ENCODE data around the gene SORCS2. TPM values are rescaled to one million over a fixed set of nuclear protein-coding genes. Genes with fewer than 3 reads are reported as not detected.

The SORCS2 gene
- polyA plus RNA-seq, 1 donor (not counting 4 experiments of a cell fraction or from before 2014, with no cell fraction given) = 0.09 TPM

DNA sequence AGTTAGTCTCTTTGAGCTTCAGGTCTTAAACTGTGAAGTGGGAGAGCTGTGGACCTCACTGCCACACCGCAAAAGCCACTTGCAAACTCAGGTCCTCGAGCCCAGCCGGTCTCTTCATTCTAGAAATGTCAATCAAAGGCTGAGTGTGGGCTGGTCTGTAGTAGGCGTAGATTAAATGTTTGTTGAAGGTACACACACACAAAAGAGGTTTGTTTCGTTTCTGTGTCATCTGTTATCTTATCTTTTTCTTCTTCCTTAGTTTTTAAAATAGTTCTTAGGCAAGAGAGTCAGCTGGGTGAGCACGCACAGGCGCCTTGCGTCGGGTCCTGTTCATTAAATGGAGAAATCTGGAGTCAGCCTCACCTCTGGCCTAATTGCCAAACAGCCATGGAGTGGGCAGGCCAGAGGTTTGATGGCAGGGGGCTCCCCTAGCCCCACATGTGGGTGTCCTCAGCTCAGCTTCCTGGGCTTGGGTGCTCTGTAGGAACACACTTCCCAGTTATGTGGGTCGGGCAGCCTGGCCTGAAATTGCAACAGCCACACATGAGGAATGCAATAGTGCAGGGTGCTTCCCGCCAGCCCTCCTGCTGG lies 243.2 kb downstream of the SORCS2 start:
- Histone ChIP-seq H3K9me3 (ENCODE audit: control insufficient read depth, low read depth, low read length) (no peaks in the 10 kb centered on the region), H3K9me1 (ENCODE audit: control insufficient read depth, extremely low read depth, insufficient read depth, low read length) (no peaks in the 10 kb centered on the region), H3K27me3 (ENCODE audit: control insufficient read depth, extremely low read depth, insufficient read depth, low read length) (peaks cover 9% of the 10 kb centered on the region), H3K4me3 (ENCODE audit: control insufficient read depth in 2 of 3, extremely low read depth in 1 of 3, insufficient read depth in 2 of 3, low read depth in 1 of 3, low read length in 3 of 3) (no peak overlapping the region), H3K4me2 (ENCODE audit: control insufficient read depth, extremely low read depth, insufficient read depth, low read depth, low read length) (no peak overlapping the region), H4K20me1 (ENCODE audit: control insufficient read depth, extremely low read depth, insufficient read depth, low read length) (no peaks in the 10 kb centered on the region), H3K4me1 (ENCODE audit: control insufficient read depth, extremely low read depth, insufficient read depth, low read length) (peaks cover 9% of the 10 kb centered on the region), H3K27ac (ENCODE audit: control insufficient read depth, insufficient read depth, low read length) (no peak overlapping the region), H3K79me2 (ENCODE audit: control insufficient read depth, insufficient read depth, low read length) (no peaks in the 10 kb centered on the region), H3K36me3 (ENCODE audit: control insufficient read depth in 2 of 2, extremely low read depth in 1 of 2, insufficient read depth in 2 of 2, low read length in 2 of 2) (no peaks in the 10 kb centered on the region), H2AFZ (ENCODE audit: control insufficient read depth, low read length) (no peak overlapping the region), H3K9ac (ENCODE audit: control insufficient read depth, extremely low read depth, insufficient read depth, low read length) (no peak overlapping the region)
- DNase-seq (ENCODE audit: low read depth, low spot score) (no peak), FAIRE-seq (no peak)
- no peak for TF ChIP-seq EZH2 (IDR thresholded peaks at IDR 0.05; ENCODE audit: low read length)
- no peak for TF ChIP-seq CTCF (optimal IDR thresholded peaks at IDR 0.05 in 1 of 3, IDR thresholded peaks at IDR 0.05 in 1 of 3, conservative IDR thresholded peaks at IDR 0.05 in 1 of 3; ENCODE audit: extremely low read depth in 1 of 3, insufficient read depth in 2 of 3, low read length in 3 of 3)
- dilution Hi-C loops (cut with MboI; ENCODE audit: extremely low pct_ligation_motif_present, low sequenced_read_pairs) = no loop called here

DNA sequence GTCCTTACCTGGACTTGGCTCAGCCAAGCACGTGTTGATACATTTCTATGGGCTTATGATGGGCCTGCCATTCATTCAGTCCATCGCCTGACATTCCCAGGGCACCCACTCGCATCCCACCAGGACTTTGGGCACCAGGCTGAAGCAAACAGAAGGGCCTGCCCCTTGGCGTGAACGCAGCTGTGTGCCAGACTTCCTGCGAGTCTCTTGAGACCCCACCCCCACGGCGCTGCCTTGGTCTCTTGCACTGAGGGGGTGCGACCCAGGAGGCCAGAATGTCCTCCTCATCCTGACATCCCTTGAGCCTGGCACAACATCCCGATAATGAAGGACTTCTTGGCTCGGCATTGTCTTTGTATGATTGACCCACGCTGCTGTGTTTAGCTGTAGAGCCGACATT lies 243.9 kb downstream of the SORCS2 start:
- Histone ChIP-seq H3K4me1 (ENCODE audit: control insufficient read depth, extremely low read depth, insufficient read depth, low read length) (peaks cover 7% of the 10 kb centered on the region), H3K27me3 (ENCODE audit: control insufficient read depth, extremely low read depth, insufficient read depth, low read length) (peaks cover 9% of the 10 kb centered on the region), H3K4me2 (ENCODE audit: control insufficient read depth, extremely low read depth, insufficient read depth, low read depth, low read length) (no peak overlapping the region), H2AFZ (ENCODE audit: control insufficient read depth, low read length) (no peak overlapping the region), H3K9me3 (ENCODE audit: control insufficient read depth, low read depth, low read length) (no peaks in the 10 kb centered on the region), H3K27ac (ENCODE audit: control insufficient read depth, insufficient read depth, low read length) (no peak overlapping the region), H3K4me3 (ENCODE audit: control insufficient read depth in 2 of 3, extremely low read depth in 1 of 3, insufficient read depth in 2 of 3, low read depth in 1 of 3, low read length in 3 of 3) (no peak overlapping the region), H3K36me3 (ENCODE audit: control insufficient read depth in 2 of 2, extremely low read depth in 1 of 2, insufficient read depth in 2 of 2, low read length in 2 of 2) (no peaks in the 10 kb centered on the region), H3K9ac (ENCODE audit: control insufficient read depth, extremely low read depth, insufficient read depth, low read length) (no peak overlapping the region), H3K9me1 (ENCODE audit: control insufficient read depth, extremely low read depth, insufficient read depth, low read length) (no peaks in the 10 kb centered on the region), H4K20me1 (ENCODE audit: control insufficient read depth, extremely low read depth, insufficient read depth, low read length) (no peaks in the 10 kb centered on the region), H3K79me2 (ENCODE audit: control insufficient read depth, insufficient read depth, low read length) (no peaks in the 10 kb centered on the region)
- dilution Hi-C loops (cut with MboI; ENCODE audit: extremely low pct_ligation_motif_present, low sequenced_read_pairs) = no loop called here
- TF ChIP-seq EZH2 (IDR thresholded peaks at IDR 0.05; ENCODE audit: low read length) (no peak), CTCF (optimal IDR thresholded peaks at IDR 0.05 in 1 of 3, IDR thresholded peaks at IDR 0.05 in 1 of 3, conservative IDR thresholded peaks at IDR 0.05 in 1 of 3; ENCODE audit: extremely low read depth in 1 of 3, insufficient read depth in 2 of 3, low read length in 3 of 3) (no peak)
- FAIRE-seq (no peak), DNase-seq (ENCODE audit: low read depth, low spot score) (no peak)

All from keratinocyte (primary cell).